HG02973 (cell line): Measurements from ENCODE around the gene MITF.

ENCODE experiments used
- ATAC-seq: cut with Tn5 transposase; IDR thresholded peaks from one replicate; pipeline ENCODE4 v1.9.1; 2021; ENCODE audit warnings: moderate library complexity; ENCODE audit not compliant: unreplicated experiment

Gene MITF

DNA sequence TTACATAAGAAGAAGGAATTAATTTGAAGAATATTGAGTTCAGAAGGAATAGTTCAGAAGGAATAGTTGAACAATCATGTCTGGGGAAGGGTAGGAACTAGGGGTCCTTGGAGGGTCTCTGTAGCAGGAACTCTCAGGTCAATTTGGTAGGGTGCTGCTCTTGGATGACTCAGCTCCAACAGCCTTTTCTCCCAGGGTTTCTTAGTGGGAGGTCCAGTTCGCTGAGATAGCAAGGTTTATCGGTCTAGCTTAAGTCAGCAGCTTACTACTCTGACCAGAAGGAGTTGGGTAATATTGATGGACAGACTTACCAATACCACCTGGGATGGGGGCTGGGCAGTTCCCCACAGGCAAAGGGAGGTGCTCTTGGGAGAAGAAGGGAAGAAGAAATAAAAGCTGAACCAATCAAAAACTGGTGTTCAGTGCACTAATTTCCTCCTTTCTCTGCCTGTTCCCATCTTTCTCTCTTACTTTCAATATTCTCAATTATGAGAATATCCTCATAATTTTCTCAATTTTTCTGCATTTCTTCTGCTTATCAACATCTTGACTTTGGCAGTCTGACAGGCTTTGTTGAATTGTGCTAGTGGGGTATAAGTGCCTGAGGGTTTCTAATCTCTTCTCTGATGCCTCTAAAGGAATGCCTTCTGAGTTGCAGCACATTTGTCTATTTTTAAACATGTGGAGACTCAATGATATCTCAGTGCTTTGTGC lies 14.4 kb upstream of the MITF start:
- no peak for ATAC-seq

DNA sequence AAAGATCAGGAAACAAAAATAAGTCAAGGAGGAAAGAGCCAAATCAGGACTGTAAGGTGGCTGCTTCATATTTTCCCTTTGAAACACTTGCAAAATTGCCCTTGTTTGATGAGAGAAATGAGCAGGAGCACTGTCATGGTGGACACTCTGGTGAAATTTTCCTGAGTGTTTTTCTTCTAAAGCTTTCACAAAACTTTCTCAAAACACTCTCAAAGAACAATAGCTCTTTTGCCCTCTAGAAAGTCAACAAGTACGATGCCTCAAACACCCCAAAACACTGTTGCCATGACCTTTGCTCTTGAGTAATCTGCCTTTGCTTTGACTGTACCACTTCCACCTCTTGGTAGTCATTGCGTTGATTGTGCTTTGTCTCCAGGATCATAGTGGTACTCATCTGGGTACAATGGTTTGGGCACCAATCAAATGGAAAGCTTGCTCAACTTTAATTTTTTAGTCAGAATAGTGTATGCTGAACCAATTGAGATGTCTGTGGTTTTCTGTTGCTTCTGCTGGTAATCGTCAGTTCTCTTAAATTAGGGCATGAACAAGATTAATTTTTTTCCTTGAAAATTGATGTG lies 13.2 kb upstream of the MITF start:
- no peak for ATAC-seq

DNA sequence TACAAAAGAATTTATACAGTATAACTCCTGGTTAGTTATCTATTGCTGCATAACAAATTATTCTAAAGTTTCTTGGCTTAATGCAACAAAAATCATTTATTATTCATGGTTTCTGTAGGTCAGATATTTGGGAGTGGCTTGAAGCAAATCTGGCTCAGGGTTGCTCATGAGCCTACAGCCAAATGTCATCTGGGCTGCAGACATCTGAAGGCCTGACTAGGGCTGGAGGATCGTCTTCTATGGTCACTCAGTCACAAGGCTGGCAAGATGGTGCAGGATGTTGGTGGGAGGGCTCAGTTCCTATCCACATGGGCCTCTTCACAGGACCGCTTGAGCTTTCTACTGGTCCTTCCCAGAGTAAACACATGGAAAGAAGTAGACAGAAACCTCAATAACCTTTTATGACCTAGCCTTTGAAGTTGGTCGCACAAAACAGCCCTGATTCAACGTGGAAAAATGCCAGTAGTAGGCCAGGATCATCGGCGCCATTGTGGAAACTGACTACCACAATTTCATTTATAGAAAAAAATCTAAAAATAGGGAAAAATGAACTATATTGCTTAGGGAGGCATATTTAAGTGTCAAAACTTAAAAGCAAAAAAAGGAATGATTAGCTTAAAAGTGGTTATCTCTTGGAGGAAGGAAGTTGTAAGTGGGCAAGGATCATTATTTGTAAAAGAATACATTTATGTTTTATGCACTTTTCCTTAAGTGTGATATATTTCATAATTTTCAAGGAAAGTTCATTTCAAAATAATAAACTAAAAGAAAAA lies 9.9 kb upstream of the MITF start:
- ATAC-seq = no peak

DNA sequence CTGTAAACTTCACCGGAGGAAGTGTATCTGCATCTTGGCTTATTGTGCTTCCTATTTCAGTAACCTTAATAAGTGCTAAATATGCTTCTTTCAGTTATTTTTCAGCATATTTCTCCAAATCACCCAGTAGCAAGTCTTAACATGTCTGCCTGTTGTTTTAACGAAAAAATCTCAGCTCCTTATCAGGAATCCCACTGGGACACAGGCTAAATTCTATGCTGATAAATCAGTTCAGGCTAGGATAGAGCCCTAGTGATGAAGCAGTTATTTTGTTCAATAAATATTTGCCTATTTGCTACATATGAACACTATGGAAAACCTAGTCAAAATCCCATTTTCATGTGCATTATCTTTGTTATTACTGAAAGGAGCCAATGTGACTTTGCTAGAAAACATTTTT lies 8.2 kb upstream of the MITF start:
- no peak for ATAC-seq

DNA sequence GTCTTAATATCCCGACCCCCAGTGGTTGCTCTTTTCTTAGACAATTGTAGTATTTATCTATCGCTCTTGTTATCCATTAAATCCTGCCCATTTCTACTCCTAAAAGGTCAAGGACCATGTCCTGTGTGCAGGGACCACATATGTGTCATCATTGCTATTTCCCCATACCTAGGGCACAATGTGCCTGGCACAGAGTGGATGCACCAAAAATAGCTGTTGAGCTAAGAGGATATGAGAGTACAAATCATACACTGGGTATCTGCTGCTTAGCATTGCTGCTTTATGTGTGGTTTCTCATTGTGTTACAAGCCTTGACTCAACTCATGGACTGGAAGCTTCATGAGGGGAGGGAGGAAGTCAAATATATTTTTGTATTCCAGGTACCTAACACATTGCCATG lies 3.4 kb upstream of the MITF start:
- no peak for ATAC-seq

DNA sequence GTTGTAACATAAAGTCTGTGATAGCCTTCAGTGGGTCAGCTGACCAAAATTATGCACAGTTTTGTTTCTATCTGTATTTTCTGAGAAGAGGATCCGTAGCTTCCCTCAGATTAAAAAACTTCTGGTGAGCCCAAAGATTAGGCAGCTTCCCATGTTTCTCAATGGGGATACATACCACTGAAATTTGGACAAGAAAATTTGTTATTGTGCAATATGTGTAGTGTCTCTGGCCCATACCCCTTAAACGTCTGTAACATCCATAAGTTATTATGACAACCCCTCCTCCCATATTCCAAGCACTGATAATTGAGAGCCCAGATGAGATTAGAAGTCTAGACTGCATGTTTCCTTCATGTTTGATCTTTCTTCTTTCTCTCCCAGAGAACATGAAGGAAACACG lies 1.9 kb upstream of the MITF start:
- ATAC-seq = no peak

DNA sequence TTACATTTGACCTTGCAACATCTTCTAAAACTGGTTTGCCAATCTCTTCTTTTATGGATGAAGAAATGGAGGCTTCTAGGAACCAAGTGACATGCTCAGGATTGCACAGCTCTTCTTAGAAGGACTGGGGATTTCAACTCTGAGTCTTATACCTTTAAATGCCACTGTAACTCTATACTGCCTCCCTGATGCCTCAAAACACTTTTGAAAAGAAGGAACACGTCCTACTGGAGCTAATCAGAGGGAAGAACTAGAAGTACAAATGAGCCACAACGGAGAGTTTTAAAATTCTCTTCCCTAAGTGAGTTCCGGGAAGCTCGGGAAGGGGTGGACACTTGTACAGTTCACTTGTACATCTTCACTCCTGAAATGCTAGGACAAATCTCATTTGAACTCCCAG lies 949 bp upstream of the MITF start:
- no peak for ATAC-seq

DNA sequence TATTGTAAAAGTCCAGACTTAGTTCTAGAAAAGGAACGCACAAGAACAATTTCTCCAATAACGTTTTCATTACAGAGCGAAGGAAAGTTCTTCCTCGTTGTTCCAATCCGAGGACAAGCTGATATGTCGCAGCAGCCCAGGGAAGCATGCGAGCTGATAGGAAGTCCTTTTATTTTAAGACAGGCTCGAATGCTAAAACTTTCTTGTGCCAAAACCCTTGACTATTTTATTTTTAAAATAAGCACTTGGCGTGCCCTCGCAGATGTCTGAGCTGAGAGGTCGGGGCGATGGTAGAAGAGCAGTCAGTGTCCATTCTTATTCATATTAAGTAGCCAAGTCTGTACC lies 433 bp upstream of the MITF start:
- no peak for ATAC-seq

DNA sequence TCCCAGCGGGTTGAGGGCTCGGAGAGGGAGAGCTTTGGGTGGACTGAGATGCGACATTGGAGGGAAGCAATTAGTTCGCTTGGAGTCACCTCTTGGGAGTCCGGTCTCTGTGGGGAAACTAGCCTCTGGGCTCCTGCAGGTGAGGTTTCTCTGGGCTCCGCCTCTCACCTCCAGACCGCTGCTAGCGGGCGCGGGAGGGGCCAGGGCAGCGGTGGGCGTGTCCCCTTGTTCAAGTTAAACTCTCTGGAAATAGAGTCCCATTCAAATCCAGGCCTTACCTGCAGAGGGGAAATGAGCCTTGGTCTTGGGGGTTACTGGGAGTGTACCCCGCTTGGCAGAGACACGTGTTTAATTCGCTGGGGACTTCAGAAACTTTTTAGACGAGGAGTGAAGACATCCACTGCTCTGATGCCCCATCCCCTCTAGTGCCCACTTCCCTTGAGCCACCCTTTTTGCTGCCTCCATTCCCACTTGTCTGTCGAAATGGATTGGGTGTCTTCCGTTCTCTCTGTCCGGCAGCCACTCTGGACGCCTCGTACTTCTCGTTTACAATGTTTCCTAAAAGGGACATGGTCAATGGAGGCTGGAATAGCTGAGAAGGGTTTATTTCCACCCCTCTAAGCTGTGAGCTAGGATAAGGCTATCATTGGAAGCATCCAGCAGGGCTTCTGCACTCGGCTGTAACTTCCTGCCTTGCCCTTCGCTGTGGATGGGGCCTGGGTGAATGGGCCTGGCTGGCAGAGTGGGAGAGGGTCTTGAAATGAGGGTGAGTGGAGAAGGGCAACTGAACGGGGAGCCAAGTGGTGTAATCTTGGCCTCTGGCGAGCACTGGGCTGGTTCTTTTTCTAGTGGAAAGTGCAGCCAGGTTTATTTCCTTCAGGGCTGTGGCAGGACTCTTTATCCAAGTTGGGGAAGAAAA lies 1.1 kb downstream of the MITF start:
- ATAC-seq = no peak

DNA sequence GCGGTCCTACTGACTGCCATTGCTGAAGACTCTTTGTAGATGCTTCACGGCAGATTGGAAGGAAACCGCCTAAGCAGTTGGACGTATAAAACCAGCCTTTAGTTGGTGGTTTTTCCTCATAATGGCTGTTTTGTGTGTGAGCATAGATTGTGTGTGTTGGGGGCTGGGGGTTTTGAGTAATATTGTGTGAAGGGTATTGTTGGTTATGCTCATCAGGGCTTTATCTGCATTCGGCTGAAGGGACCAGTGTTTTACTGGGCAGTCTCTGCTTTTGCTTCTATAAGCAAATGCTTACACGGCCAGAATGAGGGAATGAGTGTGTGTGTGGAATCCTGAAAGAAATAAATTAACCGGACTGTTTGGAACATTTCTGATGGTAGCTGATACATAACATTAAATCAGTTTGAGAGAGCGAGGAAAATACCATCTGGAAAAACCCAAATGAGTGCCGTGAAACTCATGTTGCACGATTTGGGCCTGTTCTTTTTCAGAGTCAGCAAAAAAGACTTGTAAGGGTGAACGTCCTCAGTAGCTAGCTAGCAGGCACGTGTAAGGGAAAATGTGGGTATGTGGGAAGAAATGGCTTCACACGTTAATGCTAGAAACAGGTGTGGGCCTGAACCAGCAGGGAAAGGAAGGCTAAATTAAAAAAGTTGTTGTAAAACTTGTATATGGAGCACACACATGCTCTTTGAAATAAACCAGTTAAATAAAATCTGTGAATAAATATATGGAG lies 1.9 kb downstream of the MITF start:
- no peak for ATAC-seq

DNA sequence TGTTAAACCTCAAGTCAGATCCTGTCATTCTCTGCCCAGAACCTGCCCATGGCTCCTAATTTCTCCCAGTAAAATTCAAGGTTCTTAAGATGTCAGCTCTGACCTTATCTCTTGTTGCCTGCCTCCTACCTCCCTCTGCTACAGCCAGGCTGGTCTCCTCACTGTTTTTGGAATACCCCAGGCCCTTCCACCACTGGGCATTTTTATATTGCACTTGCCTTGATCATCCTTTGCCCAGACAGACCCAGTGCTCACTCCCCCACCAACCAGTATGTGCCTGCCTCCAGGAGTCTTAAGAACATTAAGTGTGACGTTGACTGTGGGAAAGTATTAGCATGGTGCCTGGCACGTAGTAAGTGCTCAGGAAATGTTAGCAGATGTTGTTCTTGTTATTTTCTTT lies 3.1 kb downstream of the MITF start:
- no peak for ATAC-seq

DNA sequence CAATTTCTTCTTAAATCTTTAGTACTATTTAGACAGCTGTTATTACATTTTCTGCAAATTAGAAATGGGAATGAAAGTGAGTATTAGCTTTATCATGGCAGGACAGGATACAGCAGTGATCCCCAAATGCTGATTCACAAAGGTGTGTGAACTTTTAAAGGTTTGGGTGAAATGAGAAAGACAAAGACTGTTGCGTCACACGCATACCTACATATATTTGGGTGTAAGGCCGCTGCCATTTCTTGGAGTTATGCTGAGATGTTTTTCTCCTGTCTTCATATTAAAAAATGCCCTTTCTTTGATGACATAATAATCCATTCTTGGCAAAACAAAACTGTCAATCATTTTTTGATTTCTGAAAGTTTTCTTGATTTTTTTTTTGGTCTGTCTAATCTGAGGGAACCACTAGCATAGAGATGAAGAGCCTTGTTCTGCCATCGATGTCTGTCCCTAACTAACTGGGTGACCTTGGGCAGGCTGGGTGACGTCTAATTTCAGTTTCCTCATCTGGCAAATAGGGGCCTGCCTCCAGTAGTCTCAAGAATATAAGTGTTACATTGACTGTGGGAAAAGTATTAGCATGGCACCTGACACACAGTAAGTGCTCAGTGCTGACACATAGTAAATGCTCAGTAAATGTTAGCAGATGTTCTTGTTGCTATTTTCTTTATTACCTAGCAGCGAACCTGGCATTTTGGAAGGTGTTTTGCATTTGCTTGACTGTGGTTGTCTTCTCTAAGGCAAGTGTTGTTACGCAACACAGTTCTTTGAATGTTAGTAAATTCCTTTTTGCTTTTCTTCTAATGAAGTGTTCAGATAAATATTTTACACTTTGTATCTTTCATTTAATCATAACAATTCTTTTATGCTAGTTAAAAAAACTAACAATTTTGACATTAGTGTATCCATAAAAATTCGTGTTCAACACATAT lies 5.0 kb downstream of the MITF start:
- no peak for ATAC-seq

DNA sequence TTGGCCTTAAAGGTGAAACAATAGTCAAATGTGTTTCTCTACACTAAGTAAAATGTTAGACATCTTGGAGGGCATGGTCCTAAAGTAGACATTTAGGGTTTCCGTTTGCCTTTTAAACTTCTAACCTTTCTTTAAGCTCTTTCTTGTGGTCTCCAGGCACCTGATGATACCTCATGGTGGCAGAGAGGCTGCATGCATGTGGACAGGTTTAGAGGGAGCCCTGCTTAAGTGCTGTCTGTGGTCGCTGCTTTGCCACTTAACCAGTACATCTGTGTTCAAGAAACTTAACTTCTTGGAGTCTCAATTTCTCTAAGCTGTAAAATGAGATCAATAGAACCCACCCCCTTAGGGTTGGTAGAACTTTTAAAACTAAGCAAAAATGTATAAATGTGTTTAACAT lies 6.2 kb downstream of the MITF start:
- no peak for ATAC-seq

DNA sequence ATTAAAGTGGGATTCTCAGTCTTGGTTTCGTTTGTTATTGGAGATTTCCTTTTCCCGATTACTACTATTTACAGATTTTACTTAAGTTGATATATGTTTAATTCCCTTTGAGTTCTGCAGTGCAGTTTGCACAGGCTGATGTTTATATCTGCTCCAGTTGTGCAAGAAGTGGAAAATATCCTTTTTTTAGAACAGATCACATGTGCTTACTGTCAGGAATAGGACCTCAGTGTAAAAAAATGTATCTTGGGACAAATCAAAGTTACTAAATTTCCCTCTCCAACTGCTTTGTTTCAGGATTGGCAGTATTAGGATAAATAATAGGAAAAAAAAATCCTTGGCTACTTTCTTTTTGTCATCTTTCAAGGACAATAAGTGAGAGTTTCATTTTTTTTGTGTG lies 6.9 kb downstream of the MITF start:
- ATAC-seq = no peak

DNA sequence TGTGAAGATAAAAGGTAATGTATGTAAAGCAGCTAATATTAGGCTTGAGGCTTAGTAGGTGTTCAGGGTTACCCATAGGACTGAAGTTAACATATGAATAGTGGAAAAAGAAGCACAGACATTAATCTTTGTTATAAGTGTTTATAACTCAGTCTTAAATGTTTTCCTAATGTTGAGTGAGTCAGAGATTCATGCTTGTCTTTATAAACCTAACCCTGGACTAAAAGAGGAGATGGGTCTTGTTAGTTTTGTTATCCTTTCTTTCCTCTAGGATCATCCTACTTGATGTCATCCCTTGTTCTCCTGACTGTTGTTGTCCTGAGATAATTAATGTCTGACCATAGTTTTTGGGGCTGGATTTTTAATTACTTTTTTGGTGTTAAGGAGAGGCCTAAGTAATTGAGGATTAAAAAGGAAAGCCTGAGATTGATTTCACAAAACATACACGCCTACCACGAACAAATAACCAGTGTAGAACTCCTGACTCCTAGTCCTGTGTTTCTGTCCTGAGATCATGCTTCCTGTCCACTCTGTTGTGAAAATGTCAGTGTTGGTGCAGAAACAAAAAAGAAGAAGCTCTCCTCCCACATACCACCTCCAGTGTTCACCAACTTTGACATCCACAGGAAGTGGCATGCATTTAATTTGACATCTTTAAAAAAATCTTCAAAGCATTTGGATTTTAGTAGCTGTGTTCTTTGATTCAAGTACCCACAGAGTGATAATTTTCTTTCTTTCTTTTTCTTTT lies 8.4 kb downstream of the MITF start:
- ATAC-seq = no peak

DNA sequence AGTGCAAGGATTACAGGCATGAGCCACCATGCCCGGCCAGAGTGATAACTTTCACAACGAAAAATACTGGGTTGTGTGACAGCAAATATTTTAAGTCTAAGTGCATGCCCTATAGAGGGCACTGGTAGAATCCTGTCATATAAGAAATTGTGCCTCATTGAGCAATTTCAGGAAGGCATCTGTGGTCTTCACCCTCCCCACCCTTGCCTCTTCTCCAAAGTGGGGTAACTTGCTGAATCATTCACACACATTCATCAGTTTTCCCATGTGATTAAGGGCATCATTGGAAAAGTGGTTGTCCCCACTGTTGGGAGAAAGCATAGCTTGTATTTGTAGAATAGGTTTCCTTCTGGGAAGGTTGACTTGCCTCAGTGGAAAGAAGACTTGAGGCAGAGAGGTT lies 9.2 kb downstream of the MITF start:
- ATAC-seq = no peak

DNA sequence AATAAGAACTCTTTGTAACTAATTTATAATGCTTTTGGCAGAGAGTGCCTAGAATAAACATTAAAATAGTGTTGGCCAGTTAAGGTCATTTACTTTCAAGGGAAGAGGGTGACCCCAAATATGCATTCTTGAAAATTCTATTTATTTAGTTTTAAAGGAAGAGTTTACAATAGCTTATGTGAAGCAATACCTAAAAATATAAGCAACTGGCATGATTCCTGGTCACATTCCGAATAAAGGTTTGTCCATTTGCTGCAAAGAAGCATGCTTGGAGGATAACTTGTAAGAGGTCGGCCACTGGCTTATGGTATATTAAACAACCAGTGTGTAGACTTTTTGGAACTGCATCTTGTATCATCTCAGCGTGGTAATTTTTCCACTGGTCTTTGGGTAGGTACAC lies 10.2 kb downstream of the MITF start:
- no peak for ATAC-seq

DNA sequence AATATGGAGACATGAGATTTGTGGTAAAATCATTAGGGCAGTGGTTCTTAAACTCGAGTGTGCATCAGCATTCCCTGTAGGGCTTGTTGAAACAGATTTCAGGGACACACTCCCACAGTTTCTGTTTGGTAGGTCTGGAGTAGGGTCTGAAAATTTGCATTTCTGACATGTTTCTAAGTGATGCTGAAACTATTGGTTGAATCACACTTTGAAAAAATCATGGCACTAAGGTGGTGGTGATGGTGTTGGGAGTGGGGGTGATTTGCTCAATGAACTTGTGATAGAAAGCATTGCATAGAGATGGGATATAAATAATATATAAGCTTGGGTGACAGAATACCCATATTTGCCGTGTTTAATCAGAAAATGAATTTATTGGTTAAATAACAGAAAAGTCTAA lies 11.3 kb downstream of the MITF start:
- no peak for ATAC-seq

DNA sequence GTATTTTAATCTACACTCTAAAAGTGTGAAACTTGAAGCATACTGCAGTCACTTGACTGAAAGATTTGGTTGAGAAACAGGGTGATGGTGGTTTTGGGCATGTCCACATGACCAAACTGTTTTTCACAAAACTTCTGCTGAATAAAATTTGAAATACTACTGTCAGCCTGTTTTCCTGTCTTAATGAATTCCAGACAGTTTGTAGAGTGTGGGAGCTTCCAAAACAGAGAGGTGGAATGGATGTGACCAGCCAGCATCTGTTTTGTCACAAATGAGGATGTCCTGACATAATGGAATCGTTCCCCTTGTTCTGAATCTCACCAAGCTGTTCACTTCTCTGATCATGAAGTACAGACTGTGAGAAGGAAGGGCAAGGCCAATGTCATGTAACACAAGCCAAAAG lies 11.8 kb downstream of the MITF start:
- no peak for ATAC-seq
